Measurements from ENCODE around the gene TTLL3. TPM values are rescaled to one million over a fixed set of nuclear protein-coding genes. Genes with fewer than 3 reads are reported as not detected.
A peak's percentile ranks its signal among the peaks of the same experiment; 100 is the strongest.

TTLL3 gene
- total RNA-seq, 1 experiment from 2014 or later = 19.5 TPM

- no peaks in the 10 kb centered on the region for H3K4me1 Mint-ChIP-seq (ENCODE audit: low read depth, unreplicated experiment)
- intact Hi-C loops (cut with micrococcal nuclease; ENCODE audit: unreplicated experiment) = no loop called here
- H3K9me3 Mint-ChIP-seq (ENCODE audit: low read depth, unreplicated experiment) = no peaks in the 10 kb centered on the region
- DNase-seq = no peak
- BruUV-seq (replicated peaks) = no TSS peak
- no peak overlapping the region for H3K4me3 Mint-ChIP-seq (ENCODE audit: low read depth, unreplicated experiment)
- TF ChIP-seq CTCF (IDR thresholded peaks at IDR 0.05; ENCODE audit: unreplicated experiment) = no peak
- H3K27ac Mint-ChIP-seq (ENCODE audit: unreplicated experiment) = no peak overlapping the region
- no peaks in the 10 kb centered on the region for H3K27me3 Mint-ChIP-seq (ENCODE audit: unreplicated experiment)
- peaks cover 47% of the 10 kb centered on the region for H3K36me3 Mint-ChIP-seq (ENCODE audit: insufficient read depth, unreplicated experiment)
- CTCF ChIA-PET = no interaction called here
Observed at GRCh38 chr3:9786209-9786739, 23.8 kb upstream of the TTLL3 start.

- no peak overlapping the region for H3K4me3 Mint-ChIP-seq (ENCODE audit: low read depth, unreplicated experiment)
- H3K9me3 Mint-ChIP-seq (ENCODE audit: low read depth, unreplicated experiment) = no peaks in the 10 kb centered on the region
- TF ChIP-seq CTCF (IDR thresholded peaks at IDR 0.05; ENCODE audit: unreplicated experiment) = peak; percentile 35
- no peak for DNase-seq
- H3K27ac Mint-ChIP-seq (ENCODE audit: unreplicated experiment) = peak overlapping the region; percentile 16
- H3K36me3 Mint-ChIP-seq (ENCODE audit: insufficient read depth, unreplicated experiment) = peaks cover 47% of the 10 kb centered on the region
- H3K27me3 Mint-ChIP-seq (ENCODE audit: unreplicated experiment) = no peaks in the 10 kb centered on the region
- CTCF ChIA-PET = no interaction called here
- intact Hi-C loops (cut with micrococcal nuclease; ENCODE audit: unreplicated experiment) = no loop called here
- peaks cover 7% of the 10 kb centered on the region for H3K4me1 Mint-ChIP-seq (ENCODE audit: low read depth, unreplicated experiment)
- BruUV-seq (replicated peaks) = no TSS peak
Observed at GRCh38 chr3:9786825-9787669, 23.0 kb upstream of the TTLL3 start.

GRCh38 chr3:9787714-9788113 lies 22.3 kb upstream of the TTLL3 start:
- CTCF ChIA-PET = no interaction called here
- no peaks in the 10 kb centered on the region for H3K9me3 Mint-ChIP-seq (ENCODE audit: low read depth, unreplicated experiment)
- no peaks in the 10 kb centered on the region for H3K27me3 Mint-ChIP-seq (ENCODE audit: unreplicated experiment)
- no peak for DNase-seq
- H3K36me3 Mint-ChIP-seq (ENCODE audit: insufficient read depth, unreplicated experiment) = peaks cover 47% of the 10 kb centered on the region
- peaks cover 8% of the 10 kb centered on the region for H3K4me1 Mint-ChIP-seq (ENCODE audit: low read depth, unreplicated experiment)
- no peak overlapping the region for H3K4me3 Mint-ChIP-seq (ENCODE audit: low read depth, unreplicated experiment)
- TF ChIP-seq CTCF (IDR thresholded peaks at IDR 0.05; ENCODE audit: unreplicated experiment) = no peak
- H3K27ac Mint-ChIP-seq (ENCODE audit: unreplicated experiment) = peak overlapping the region; percentile 16
- intact Hi-C loops (cut with micrococcal nuclease; ENCODE audit: unreplicated experiment) = no loop called here
- BruUV-seq (replicated peaks) = no TSS peak

- CTCF ChIA-PET = no interaction called here
- H3K4me3 Mint-ChIP-seq (ENCODE audit: low read depth, unreplicated experiment) = no peak overlapping the region
- no peaks in the 10 kb centered on the region for H3K27me3 Mint-ChIP-seq (ENCODE audit: unreplicated experiment)
- no peak for DNase-seq
- BruUV-seq (replicated peaks) = no TSS peak
- no peaks in the 10 kb centered on the region for H3K9me3 Mint-ChIP-seq (ENCODE audit: low read depth, unreplicated experiment)
- H3K27ac Mint-ChIP-seq (ENCODE audit: unreplicated experiment) = no peak overlapping the region
- no peak for TF ChIP-seq CTCF (IDR thresholded peaks at IDR 0.05; ENCODE audit: unreplicated experiment)
- peaks cover 68% of the 10 kb centered on the region for H3K36me3 Mint-ChIP-seq (ENCODE audit: insufficient read depth, unreplicated experiment)
- intact Hi-C loops (cut with micrococcal nuclease; ENCODE audit: unreplicated experiment) = loop anchor here (5.0 kb wide), 1 partner anchor 74 kb away; no protein-coding TSS in a partner anchor
- H3K4me1 Mint-ChIP-seq (ENCODE audit: low read depth, unreplicated experiment) = peaks cover 27% of the 10 kb centered on the region
Observed at GRCh38 chr3:9791127-9791526, 18.9 kb upstream of the TTLL3 start.
